ENCODE data around the gene RNF157.

GRCh38 chr17:76174037-76174436 lies 66.3 kb downstream of the RNF157 start:
- TF ChIP-seq CTCF (IDR thresholded peaks at IDR 0.05), result no peak
- TF ChIP-seq POLR2A (IDR thresholded peaks at IDR 0.05), result no peak

Data from adrenal gland (tissue), 5 donors.